ENCODE measurements around the gene RALGAPB. TPM values are rescaled to one million over a fixed set of nuclear protein-coding genes. Genes with fewer than 3 reads are reported as not detected.

Gene RALGAPB
- total RNA-seq, 1 donor, result 42.7 TPM

DNA sequence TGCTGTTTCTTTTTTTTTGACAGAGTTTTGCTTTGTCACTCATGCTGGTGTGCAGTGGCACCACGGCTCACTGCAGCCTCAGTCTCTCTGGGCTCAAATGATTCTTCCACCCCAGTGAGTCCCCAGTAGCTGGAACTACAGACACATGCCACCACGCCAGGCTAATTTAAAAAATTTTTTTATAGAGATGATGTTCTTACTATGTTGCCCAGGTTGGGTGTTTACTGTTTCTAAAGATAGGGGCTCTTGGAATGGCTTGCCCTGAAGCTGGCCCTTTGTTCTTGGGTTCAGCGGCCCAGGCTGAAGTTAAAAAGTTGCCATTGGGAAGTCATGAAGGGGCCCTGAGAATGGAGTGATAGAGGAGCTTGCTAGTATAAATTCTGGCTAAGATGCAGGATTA lies 16.5 kb downstream of the RALGAPB start:
- Histone ChIP-seq H3K36me3 (ENCODE audit: insufficient read depth, low read length) (peaks cover 29% of the 10 kb centered on the region), H3K4me3 (ENCODE audit: insufficient read depth, low read length) (no peak overlapping the region), H4K20me1 (ENCODE audit: insufficient read depth, low read length) (peaks cover 32% of the 10 kb centered on the region), H3K4me1 (ENCODE audit: insufficient read depth, low read length) (no peaks in the 10 kb centered on the region), H3K27ac (ENCODE audit: low read depth, low read length) (no peak overlapping the region), H3K9me3 (ENCODE audit: low read depth, low read length) (no peaks in the 10 kb centered on the region), H3K27me3 (ENCODE audit: insufficient read depth, low read length) (no peaks in the 10 kb centered on the region), H2AFZ (ENCODE audit: low read length) (no peak overlapping the region), H3K4me2 (ENCODE audit: insufficient read depth, low read length) (no peak overlapping the region), H3K79me2 (ENCODE audit: insufficient read depth, low read length) (peaks cover 66% of the 10 kb centered on the region)
- DNase-seq (ENCODE audit: insufficient read length, low spot score, missing footprints), result no peak
- TF ChIP-seq, protein P1, sequence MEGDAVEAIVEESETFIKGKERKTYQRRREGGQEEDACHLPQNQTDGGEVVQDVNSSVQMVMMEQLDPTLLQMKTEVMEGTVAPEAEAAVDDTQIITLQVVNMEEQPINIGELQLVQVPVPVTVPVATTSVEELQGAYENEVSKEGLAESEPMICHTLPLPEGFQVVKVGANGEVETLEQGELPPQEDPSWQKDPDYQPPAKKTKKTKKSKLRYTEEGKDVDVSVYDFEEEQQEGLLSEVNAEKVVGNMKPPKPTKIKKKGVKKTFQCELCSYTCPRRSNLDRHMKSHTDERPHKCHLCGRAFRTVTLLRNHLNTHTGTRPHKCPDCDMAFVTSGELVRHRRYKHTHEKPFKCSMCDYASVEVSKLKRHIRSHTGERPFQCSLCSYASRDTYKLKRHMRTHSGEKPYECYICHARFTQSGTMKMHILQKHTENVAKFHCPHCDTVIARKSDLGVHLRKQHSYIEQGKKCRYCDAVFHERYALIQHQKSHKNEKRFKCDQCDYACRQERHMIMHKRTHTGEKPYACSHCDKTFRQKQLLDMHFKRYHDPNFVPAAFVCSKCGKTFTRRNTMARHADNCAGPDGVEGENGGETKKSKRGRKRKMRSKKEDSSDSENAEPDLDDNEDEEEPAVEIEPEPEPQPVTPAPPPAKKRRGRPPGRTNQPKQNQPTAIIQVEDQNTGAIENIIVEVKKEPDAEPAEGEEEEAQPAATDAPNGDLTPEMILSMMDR (IDR thresholded peaks at IDR 0.05; ENCODE audit: extremely low read depth, low read depth, low read length), result no peak

DNA sequence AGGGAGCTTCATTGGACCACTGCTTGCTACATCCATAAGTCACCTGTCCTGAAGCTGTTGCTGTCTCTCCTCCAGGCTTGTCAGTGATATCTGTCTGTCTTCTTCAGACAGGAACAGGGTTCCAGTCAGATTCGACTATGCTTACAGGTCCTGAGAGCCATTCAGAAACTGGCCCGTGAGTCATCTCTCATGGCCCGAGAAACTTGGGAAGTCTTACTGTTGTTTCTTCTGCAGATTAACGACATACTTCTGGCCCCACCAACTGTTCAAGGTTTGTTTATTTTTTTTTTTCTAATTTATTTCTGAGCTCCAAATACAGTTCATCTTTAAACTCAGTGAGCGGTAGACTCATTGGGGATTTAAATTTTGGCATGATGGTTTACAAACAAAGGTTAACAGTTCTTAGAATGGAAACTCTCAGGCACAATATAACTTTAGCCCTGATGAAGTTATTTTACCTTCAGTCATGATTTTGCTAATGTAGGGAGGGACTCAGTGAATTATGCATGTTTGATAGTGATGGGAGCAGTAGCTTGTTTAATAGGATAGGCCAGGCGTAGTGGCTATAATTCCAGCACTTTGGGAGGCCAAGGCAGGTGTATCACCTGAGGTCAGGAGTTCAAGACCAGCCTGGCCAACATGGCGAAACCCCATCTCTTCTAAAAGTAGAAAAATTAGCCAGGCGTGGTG lies 24.7 kb downstream of the RALGAPB start:
- Histone ChIP-seq H3K27ac (ENCODE audit: low read depth, low read length) (no peak overlapping the region), H3K27me3 (ENCODE audit: insufficient read depth, low read length) (no peaks in the 10 kb centered on the region), H3K9me3 (ENCODE audit: low read depth, low read length) (no peaks in the 10 kb centered on the region), H3K36me3 (ENCODE audit: insufficient read depth, low read length) (peaks cover 63% of the 10 kb centered on the region), H4K20me1 (ENCODE audit: insufficient read depth, low read length) (peaks cover 3% of the 10 kb centered on the region), H3K4me3 (ENCODE audit: insufficient read depth, low read length) (no peak overlapping the region), H3K79me2 (ENCODE audit: insufficient read depth, low read length) (peaks cover 13% of the 10 kb centered on the region), H3K4me1 (ENCODE audit: insufficient read depth, low read length) (no peaks in the 10 kb centered on the region), H3K4me2 (ENCODE audit: insufficient read depth, low read length) (no peak overlapping the region), H2AFZ (ENCODE audit: low read length) (no peak overlapping the region)
- TF ChIP-seq, protein P1 (IDR thresholded peaks at IDR 0.05; ENCODE audit: extremely low read depth, low read depth, low read length), result no peak
- no peak for DNase-seq (ENCODE audit: insufficient read length, low spot score, missing footprints)

DNA sequence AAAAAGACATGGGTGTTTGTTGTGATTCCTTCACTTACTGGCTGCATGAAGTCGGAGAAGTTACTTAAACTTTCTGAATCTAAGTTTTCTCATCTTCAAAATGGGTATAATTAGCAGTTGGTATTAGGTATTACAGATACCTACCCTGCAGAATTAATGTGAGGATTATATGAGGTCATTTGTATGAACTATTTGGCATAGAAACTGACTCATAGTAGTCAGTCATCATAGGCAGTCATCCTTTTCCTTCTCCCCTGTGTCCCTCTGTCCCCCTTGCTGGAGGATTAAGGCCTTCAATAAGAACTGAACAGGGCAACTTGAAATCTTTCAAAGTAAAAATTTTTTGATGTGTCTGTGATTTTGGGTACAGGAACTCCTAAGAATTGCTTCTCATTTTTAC lies 26.3 kb downstream of the RALGAPB start:
- Histone ChIP-seq H3K4me1 (ENCODE audit: insufficient read depth, low read length) (no peaks in the 10 kb centered on the region), H3K36me3 (ENCODE audit: insufficient read depth, low read length) (peaks cover 55% of the 10 kb centered on the region), H3K4me2 (ENCODE audit: insufficient read depth, low read length) (no peak overlapping the region), H4K20me1 (ENCODE audit: insufficient read depth, low read length) (peaks cover 3% of the 10 kb centered on the region), H2AFZ (ENCODE audit: low read length) (no peak overlapping the region), H3K79me2 (ENCODE audit: insufficient read depth, low read length) (peaks cover 8% of the 10 kb centered on the region), H3K9me3 (ENCODE audit: low read depth, low read length) (no peaks in the 10 kb centered on the region), H3K27ac (ENCODE audit: low read depth, low read length) (no peak overlapping the region), H3K4me3 (ENCODE audit: insufficient read depth, low read length) (no peak overlapping the region), H3K27me3 (ENCODE audit: insufficient read depth, low read length) (no peaks in the 10 kb centered on the region)
- DNase-seq (ENCODE audit: insufficient read length, low spot score, missing footprints), result no peak
- TF ChIP-seq, protein P1 (IDR thresholded peaks at IDR 0.05; ENCODE audit: extremely low read depth, low read depth, low read length), result no peak

DNA sequence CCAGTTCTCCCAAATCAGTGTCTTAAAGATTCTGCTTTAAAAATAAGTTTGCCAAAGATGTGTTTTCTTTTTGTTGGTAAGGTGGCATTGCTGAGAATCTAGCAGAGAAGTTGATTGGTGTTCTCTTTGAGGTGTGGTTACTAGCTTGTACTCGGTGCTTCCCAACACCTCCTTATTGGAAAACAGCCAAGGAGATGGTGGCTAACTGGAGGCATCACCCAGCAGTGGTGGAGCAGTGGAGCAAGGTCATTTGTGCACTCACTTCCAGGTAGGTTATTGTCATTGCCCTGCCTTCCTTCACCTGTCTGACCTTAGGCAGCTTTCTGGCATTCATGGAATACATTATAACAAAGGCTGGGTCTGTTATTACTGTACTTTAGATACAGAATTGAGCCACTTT lies 26.7 kb downstream of the RALGAPB start:
- peaks cover 3% of the 10 kb centered on the region for H4K20me1 ChIP-seq (ENCODE audit: insufficient read depth, low read length)
- no peaks in the 10 kb centered on the region for H3K27me3 ChIP-seq (ENCODE audit: insufficient read depth, low read length)
- H3K79me2 ChIP-seq (ENCODE audit: insufficient read depth, low read length), result peaks cover 8% of the 10 kb centered on the region
- no peak overlapping the region for H3K4me3 ChIP-seq (ENCODE audit: insufficient read depth, low read length)
- no peaks in the 10 kb centered on the region for H3K4me1 ChIP-seq (ENCODE audit: insufficient read depth, low read length)
- H2AFZ ChIP-seq (ENCODE audit: low read length), result no peak overlapping the region
- no peak overlapping the region for H3K27ac ChIP-seq (ENCODE audit: low read depth, low read length)
- H3K4me2 ChIP-seq (ENCODE audit: insufficient read depth, low read length), result no peak overlapping the region
- no peaks in the 10 kb centered on the region for H3K9me3 ChIP-seq (ENCODE audit: low read depth, low read length)
- peaks cover 54% of the 10 kb centered on the region for H3K36me3 ChIP-seq (ENCODE audit: insufficient read depth, low read length)
- TF ChIP-seq, protein P1 (IDR thresholded peaks at IDR 0.05; ENCODE audit: extremely low read depth, low read depth, low read length), result no peak
- DNase-seq (ENCODE audit: insufficient read length, low spot score, missing footprints), result no peak
